Pulmonary artery endothelial cell (primary cell): Measurements from ENCODE around the gene GPATCH3. TPM values are rescaled to one million over a fixed set of nuclear protein-coding genes. Genes with fewer than 3 reads are reported as not detected.
"Not testable (repeated sequence)": the region's sequence is repeated elsewhere in the genome, so short reads cannot be mapped to it uniquely, and the experiment has no call there.

Experiments
- DNase-seq: peaks from one replicate; pipeline ENCODE4 v3.0.0-alpha.2; 2011; ENCODE audit warnings: low read depth, low spot score
- total RNA-seq: library from RNA; depleted of rRNA; stranded (reverse); fragments of >200 nt; gene quantifications from 2 replicates; pipeline ENCODE4 v1.2.3, GENCODE V29; 2014

Gene GPATCH3
- total RNA-seq, 1 donor from 2014 or later: 14.4 TPM

DNA sequence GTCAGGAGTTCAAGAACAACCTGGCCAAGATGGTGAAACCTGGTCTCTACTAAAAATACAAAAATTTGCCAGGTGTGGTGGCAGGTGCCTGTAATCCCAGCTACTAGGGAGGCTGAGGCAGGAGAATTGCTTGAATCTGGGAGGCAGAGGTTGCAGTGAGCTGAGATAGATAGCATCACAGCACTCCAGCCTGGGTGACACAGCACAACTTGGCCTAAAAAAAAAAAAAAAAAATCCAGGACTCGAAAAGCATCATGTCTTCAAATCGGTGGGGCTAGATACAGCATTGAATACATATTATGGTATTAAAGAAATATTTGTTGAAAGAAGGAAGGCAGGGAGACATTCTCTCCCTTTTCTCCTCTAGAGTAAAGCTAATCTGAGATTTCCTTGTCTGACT, 27.2 kb downstream of the GPATCH3 start:
- not testable (repeated sequence) for DNase-seq

DNA sequence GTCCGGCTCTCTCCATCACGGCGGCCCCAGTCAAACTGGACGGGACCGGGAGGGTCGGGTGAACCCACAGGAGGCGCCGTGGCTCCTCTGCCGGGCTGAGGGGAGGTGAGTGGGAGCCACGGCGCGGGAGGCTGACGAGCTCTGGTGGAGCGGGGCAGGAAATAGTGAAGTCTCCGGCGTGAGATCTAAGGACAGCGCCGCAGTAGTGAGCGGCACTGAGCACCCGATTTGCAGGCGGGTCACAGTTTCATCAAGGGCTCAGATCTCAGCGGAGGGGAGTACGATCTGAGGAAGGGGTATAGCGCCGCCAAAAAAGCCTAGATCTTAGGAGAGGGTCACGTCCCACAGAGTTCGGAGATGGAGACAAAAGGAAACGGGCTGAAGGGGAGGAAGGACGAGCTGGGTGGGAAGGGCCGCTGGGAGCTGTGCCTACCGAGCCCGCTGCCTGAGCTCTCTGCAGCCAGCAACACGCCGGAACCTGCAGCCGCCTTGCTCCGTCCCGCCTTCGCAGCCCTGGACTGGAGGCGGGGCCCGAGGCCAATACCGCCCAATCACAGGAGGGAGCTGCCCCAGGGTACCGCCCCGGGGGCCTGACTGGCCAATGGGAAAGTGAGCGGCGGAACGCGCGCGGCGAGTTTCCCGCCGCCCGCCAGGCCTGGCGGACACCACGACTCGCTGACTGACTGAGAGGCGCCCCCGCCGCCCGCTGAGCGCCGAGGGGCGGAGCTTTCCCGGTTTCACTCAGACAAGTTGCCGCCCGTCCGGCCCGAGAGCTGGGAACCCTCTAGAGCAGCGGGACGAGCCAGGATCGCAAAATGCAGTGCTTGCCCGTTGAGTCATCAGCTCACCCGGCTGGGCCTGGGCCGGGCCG, 35.4 kb downstream of the GPATCH3 start:
- peak; percentile 90 for DNase-seq

DNA sequence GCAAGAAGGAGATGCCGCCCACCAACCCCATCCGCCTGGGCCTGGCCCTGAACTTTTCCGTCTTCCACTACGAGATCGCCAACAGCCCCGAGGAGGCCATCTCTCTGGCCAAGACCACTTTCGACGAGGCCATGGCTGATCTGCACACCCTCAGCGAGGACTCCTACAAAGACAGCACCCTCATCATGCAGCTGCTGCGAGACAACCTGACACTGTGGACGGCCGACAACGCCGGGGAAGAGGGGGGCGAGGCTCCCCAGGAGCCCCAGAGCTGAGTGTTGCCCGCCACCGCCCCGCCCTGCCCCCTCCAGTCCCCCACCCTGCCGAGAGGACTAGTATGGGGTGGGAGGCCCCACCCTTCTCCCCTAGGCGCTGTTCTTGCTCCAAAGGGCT, 36.6 kb downstream of the GPATCH3 start:
- DNase-seq: no peak

DNA sequence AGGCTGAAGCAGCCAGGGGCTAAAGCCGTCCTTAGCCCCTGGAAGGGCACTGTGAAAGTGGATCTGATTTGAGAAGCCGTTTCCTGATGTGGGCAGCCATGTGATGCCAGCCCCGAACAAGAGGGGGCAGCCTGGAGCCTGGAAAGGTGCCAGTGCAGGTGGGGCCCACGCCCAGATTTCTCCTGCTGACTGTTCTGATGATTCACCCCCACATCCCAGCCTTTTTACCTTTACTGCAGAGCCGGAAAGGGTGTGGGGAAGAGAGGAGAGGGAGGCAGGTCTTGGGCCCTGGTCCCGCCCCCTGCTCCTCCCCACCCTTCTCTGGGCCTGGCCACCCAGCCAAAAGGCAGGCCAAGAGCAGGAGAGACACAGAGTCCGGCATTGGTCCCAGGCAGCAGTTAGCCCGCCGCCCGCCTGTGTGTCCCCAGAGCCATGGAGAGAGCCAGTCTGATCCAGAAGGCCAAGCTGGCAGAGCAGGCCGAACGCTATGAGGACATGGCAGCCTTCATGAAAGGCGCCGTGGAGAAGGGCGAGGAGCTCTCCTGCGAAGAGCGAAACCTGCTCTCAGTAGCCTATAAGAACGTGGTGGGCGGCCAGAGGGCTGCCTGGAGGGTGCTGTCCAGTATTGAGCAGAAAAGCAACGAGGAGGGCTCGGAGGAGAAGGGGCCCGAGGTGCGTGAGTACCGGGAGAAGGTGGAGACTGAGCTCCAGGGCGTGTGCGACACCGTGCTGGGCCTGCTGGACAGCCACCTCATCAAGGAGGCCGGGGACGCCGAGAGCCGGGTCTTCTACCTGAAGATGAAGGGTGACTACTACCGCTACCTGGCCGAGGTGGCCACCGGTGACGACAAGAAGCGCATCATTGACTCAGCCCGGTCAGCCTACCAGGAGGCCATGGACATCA, 37.2 kb downstream of the GPATCH3 start, which contains the start of gene SFN:
TSS of gene SFN (plus strand) at position 369 of the 904 bp plus-strand sequence. CDS start at position 433, 64 bp downstream.
- DNase-seq: no peak

DNA sequence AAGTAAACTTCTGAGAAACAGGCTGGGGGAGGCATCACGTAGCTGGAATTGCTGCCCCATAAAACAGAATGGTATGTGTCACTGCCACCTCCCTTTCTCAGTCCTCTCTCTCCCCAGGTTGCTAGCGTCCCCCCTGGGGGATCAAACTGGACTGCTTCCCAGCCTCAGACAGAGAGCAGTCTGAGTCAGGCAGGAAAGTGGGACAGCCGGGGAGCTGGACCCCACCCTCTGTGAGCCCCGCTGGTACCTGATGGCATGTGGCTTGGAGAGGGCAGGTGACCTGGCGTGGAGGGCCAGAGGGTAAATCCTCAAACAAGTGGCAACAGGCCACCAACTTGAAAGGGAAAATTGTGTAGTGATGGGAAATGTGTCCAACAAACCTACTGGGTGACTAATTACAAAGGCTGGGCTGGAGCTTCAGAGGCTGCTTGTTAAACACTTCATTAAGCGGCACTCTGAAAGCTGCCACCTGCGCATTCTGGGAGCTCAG, 38.3 kb downstream of the GPATCH3 start:
- no peak for DNase-seq

DNA sequence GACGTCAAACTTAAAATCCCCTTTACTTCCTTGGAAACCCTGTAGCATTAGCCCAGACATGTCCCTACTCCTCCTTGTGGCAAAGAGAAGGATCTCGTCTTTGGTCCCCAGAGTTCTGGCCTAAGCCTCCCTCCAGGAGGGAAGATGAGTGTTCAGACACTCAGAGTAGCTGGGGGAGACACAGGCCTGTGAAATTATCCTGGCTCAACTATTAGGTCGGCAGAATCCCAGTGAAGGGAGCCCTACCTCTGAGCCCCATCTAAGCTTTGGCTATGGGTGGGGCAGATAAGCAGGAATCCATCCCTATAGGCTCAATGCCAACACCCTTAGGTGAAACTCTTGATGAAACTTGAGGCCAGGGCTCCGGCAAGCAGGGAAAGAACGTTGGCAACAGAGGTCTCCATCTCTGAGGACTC, 39.0 kb downstream of the GPATCH3 start:
- no peak for DNase-seq

DNA sequence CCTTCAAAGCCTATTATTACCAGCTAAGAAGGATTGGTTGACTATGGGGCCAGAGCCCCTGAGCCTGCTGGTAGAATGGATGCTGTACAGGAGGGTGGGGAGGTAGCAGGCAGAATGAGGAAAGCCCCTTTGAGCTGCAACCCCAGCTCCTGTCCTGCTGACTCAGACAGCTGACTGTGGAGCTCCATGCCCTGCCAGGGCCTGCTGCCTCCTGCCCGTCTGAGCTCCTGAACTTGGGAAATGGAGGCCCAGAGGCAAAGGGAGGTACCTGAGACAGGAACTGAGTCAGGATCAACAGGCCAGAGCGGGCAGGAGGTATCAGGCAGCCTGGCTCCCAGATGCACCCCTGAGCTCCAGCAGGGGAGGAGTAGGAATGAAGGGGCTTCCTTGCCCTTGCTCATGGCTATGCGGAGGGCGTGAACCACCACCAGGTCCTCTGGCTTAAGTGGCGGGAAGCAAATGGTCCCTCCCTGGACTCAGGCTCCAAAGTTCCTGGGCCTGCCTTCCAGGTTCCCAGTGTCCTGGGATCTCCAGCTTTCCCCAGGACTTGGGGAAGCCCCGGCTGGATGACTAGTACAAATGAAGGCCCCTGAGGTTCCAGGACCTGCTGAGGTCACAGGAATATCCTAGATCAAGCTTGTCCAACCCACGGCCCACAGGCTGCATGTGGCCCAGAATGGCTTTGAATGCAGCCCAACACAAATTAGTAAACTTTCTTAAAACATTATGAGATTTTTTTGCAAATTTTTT, 41.2 kb downstream of the GPATCH3 start:
- no peak for DNase-seq

DNA sequence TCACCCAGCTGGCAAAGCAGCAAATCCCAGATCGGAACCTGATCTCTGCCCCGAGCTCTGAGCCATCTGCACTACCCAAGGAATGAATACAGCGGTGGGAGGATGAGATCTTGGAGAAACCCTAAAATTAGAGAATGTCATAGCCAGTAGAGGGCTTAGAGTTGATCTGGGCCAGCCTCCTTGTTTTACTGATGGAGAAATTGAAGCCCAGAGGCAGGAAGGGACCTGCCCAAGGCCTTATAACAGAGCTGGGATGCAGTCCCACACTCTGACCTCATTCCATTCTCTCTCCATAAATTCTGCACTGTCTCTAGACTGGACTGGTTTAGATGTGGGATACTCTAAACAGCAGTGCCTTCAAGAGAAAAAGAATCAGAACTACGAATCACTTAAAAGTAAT, 42.1 kb downstream of the GPATCH3 start:
- no peak for DNase-seq

DNA sequence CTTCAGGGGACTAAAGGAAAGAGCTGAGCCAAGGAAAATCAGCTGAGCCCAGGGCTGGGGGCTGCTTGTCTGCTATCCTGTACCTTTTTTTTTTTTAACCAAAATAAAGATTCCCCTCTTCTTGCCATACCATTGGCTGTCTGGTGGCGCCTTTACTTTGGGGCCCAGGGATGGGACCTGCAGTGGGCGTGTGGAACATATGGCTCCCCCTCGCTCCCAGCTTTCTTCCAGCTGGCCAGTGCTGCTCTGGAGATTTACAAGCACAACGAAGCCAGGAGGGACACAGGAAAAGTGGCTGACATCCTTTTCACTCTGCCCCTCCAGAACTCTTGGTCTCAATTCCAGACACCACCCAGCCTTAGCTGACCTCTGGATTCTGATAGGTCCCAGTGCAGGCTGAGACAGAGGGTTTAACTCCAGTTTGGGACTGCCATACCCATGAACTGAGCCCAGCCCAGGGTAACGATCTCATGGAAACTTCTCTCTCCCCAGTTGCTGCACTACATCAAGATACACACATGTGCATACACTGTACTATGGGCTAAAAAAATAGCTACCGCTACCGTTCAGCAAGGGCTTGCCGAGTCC, 42.7 kb downstream of the GPATCH3 start:
- DNase-seq: no peak

DNA sequence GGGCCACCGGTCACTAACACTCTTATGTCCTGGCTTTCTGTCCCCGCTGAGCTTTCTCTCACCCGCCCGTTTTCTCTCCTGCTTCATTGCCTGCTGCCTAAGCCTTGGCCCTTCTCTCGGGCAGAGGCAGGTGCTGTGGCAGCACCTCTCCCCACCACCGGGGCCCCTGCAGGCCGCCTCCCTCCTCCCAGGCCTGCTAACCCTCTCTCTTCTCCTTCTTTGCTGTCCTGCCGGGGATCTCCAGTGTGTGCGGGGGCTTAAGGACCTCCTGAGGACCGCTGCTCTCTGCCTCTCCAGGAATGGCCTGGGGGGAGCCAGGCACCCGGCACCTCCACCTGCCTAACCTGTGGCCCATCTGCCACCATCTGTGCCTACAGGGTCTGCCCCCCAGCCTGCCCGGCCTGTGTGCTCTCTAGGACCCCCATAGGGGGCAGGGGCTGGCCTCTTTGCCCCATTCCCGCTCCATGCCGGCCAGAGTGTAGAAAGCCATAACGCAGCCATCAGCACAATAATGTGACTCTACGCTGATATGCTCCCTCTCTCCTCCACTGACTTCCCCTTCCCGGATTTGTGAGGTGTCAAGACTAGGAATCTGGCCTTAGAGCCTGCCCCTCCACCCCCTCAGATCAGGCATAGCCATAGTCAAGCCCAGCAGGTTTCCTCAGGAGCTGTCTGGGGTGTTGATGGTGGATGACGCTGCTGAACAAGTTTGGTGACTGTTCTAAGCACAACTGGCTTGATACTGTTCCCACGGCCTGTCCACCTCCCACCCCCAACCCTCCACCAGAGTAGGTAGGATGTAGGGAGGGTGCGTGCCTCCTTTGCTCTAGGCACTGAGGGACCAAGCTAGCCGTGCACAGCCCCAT, 43.4 kb downstream of the GPATCH3 start:
- no peak for DNase-seq

DNA sequence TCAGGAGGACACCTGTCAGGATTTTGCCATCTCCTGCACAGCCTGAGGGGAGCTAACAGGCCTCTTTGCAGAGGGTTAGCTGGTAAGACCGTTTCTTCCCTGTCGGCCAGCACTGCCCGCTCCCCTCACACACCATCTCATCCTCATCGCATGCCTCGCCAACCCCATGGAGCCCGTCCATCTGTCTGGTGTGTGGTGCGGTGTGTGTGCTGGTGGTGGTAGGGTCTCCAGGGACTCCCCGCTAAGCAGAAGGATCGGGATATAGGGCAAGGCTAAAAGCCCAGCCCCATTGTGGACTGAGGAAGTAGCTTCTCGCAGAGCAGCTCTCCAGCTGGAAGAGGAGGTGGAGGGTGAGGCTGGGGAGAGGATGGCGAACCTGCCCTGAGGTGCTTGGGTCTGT, 44.1 kb downstream of the GPATCH3 start:
- no peak for DNase-seq

DNA sequence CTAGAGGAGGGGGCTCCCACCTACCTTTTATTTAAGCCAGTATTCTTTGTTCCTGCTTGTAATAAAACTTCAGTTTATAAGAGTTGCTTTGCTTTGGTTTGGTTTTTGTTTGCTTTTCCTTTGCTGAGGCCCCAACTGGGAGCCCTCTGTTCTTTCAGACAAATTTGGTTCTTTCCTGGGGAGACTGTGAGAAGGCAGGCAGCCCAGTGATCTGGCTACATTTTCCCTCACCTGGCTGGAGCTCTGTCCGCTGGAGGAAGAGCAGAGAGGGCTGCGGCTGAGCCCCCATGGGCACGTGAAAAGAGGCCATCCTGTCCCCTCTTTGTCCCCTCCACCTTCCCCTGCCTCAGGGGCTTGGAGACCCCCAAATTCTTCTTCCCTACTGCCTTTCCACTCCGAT, 44.6 kb downstream of the GPATCH3 start:
- DNase-seq: no peak

DNA sequence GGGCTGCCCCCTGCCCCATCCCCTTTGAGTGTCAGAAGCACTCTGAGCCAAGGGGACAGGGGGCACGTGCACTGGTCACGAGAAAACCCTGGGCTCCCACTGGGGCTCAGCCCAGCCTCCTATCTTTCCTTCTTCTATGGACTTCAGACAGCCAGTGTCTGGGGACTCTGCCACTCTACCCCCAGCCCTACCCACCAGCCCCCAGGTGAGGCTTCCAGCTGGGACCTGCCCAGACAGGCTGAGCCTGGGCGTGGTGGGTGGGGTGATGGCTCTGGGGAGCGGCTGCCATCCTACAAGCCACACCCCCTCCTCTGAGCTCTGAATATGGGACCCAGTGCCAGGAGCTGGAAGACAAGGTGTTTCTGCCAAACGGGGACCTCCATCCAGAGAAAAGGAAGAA, 45.4 kb downstream of the GPATCH3 start:
- DNase-seq: no peak

DNA sequence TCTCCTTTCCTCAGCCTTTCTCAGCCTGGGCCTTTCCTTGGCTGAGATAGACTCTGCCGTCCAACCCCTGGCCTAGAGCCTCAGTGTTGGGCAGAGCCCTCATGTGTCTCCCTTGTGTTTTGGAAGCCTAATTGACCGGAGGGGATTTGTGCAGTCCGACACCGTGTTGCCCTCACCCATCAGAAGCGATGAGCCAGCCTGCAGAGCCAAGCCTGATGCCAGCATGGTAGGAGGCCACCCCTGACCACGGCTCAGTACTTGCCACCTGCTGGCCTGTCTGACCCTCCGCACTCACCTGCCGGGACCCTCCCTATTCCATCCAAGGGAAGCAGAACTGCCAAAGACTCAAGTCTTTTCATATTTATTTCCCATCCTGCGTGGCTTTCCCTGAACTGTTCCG, 46.7 kb downstream of the GPATCH3 start:
- no peak for DNase-seq

DNA sequence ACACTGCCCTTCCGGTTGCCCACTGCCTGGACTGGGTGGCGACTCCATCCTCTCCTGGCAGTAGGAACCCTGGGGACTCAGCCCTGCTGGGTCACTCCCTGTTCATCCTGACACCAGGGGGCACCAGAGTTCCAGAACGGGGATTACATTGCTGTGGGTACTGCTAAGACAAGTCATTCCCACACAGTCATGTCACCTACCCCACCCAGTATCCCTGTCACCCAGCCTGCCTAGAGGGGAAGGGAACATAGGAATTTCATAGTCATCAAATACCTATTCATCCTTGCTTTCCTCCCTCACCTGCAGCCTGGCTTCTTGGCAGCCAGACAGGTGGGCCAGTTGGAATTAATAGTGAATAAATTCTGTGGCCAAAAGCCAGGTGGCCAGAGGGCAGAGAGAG, 47.1 kb downstream of the GPATCH3 start:
- DNase-seq: peak; percentile 36

DNA sequence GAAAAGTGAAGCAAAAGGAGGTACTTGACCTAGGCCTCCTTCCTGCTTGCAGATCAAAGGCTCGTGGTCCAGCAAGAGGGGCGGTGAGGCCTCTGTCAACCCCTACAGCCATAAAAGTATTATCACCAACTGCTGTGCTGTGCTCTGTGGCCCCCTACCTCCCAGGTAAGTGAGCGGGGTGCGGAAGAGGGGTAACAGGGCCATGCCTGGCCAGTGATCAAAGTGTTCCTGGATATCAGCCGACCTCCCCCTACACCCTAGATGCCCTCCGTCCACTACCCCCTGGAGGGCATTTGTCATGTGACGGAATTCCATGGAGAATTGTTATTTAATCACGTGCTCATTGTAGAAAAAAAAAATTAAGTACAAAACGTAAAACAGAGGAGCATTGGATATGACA, 47.6 kb downstream of the GPATCH3 start:
- no peak for DNase-seq

DNA sequence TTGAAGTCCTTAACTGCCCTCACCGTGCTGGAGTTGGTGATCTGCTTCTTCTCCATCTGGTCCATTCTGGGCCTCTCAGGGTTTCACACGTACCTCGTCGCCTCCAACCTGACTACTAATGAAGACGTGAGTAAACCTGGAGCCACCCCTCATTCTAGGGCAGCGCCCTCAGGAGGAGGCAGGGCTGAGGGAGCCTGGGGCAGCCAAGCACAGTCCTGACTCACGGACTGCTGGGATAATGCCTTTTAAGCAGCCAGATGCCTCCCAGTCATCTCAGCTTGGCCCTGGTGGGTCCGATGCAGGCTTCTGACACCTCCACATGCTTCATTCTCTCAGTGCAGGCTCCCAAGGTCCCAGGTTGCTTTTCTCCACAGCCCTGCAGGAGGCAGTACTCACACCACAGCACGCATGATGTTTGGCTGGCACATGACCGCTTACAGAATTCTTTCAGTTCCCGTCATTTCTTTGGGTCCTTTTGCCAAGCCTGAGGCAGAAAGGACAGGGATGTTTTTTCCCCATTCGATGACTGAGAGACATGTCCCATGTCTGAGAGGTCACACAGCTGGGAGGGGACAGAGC, 49.1 kb downstream of the GPATCH3 start:
- no peak for DNase-seq

DNA sequence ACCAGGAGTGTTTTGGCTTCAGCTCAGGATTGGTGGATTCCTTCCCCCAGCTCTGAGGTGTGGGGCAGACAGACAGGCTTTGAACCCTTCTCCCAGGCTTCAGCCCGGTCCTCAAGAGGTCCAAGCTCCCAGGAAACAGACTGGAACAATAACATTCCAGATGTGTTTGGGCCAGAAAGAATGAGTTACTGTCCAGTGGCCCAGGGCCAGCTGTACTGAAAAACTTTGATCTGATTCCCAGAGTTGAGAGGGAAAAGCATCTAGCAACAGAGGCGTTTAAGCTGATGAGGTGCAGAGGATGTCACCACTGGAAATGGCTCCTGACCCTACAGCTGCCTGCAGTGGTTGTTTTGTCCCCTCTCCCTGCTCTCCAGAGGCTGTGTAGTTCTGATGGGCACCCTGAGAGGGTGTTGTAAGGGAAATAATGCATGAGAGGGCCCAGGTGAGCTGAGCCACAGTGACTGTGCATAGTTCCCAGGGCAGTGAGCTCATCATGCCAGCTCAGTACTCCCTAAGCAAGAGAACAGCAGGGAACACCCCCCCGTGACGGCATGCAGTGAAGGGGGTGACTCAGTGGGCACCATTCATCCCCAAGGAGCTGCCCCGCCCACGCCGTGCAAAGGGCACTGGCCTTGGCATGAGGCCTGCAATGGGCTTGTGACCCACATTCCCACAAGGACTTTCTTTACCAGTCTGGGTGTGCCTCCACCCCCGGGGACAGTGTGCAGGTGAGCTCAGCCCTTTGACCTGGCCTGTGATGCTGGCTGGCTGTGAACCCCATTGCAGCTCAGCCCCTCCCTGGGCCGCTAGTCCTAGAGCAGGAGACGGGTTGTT, 51.1 kb downstream of the GPATCH3 start:
- peak; percentile 54 for DNase-seq

DNA sequence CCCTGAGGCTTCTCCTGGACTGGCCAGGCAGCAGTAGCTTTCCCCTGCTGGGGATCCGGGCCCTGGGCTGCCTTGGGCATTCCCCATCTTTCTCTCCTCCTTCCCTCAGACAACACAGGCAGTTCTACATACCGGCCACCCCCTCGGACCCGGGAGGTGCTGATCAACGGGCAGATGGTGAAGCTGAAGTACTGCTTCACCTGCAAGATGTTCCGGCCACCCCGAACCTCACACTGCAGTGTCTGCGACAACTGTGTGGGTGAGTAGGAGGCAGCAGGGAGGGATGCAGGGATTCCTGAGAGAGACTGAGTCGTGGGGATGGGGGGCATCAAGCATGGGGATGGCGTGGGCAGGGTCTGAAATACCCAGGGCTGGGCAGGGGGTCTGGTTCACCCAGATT, 51.8 kb downstream of the GPATCH3 start:
- no peak for DNase-seq
